ENCODE measurements around the gene RIN2.

Gene RIN2

GRCh38 chr20:19745106-19745505, 13.0 kb upstream of the RIN2 start:
- Histone ChIP-seq H3K9me3 (no peaks in the 10 kb centered on the region), H3K27me3 (no peaks in the 10 kb centered on the region), H3K36me3 (no peaks in the 10 kb centered on the region), H3K4me1 (ENCODE audit: control insufficient read depth in 1 of 2, insufficient read depth in 1 of 2, low read depth in 1 of 2, low read length in 1 of 2) (peaks cover 5 to 6% of the 10 kb centered on the region in 2 experiments), H3K4me3 (ENCODE audit: low read depth in 1 of 2, low read length in 1 of 2) (no peak overlapping the region), H3K27ac (no peak overlapping the region)
- TF ChIP-seq CTCF (IDR thresholded peaks at IDR 0.05), result no peak

- TF ChIP-seq CTCF (IDR thresholded peaks at IDR 0.05), result no peak
- Histone ChIP-seq H3K27me3 (no peaks in the 10 kb centered on the region), H3K9me3 (no peaks in the 10 kb centered on the region), H3K36me3 (no peaks in the 10 kb centered on the region), H3K27ac (no peak overlapping the region), H3K4me1 (ENCODE audit: control insufficient read depth in 1 of 2, insufficient read depth in 1 of 2, low read depth in 1 of 2, low read length in 1 of 2) (peaks cover 5 to 6% of the 10 kb centered on the region in 2 experiments), H3K4me3 (ENCODE audit: low read depth in 1 of 2, low read length in 1 of 2) (no peak overlapping the region)
These were observed 12.5 kb upstream of the RIN2 start for GRCh38 chr20:19745584-19745983.

DNA sequence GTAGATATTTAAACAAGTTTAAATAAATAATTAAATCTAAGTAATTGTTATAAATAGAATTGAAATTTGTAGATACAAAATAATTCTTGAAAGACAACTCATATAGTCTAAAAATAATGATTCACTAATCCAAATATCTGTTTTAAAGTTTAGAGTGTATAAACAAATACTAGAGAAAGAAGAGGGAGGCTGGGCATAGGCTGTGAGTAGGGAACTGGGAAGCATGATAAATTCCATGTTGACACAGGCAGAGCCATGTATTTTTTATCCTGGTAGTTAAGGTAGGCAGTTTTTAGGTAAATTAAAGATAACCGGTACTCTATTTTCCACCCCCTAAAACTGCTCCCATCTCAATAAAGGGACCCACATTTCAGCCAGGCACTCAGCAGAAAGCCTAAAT, 11.7 kb upstream of the RIN2 start:
- TF ChIP-seq CTCF (IDR thresholded peaks at IDR 0.05), result no peak
- Histone ChIP-seq H3K27me3 (no peaks in the 10 kb centered on the region), H3K4me1 (ENCODE audit: control insufficient read depth in 1 of 2, insufficient read depth in 1 of 2, low read depth in 1 of 2, low read length in 1 of 2) (peaks cover 5 to 6% of the 10 kb centered on the region in 2 experiments), H3K27ac (no peak overlapping the region), H3K36me3 (no peaks in the 10 kb centered on the region), H3K9me3 (no peaks in the 10 kb centered on the region), H3K4me3 (ENCODE audit: low read depth in 1 of 2, low read length in 1 of 2) (no peak overlapping the region)

- no peaks in the 10 kb centered on the region for H3K36me3 ChIP-seq
- no peak overlapping the region for H3K4me3 ChIP-seq (ENCODE audit: low read depth in 1 of 2, low read length in 1 of 2)
- H3K27me3 ChIP-seq, result no peaks in the 10 kb centered on the region
- TF ChIP-seq CTCF (IDR thresholded peaks at IDR 0.05), result no peak
- peaks cover 5% of the 10 kb centered on the region in 2 experiments for H3K4me1 ChIP-seq (ENCODE audit: control insufficient read depth in 1 of 2, insufficient read depth in 1 of 2, low read depth in 1 of 2, low read length in 1 of 2)
- no peaks in the 10 kb centered on the region for H3K9me3 ChIP-seq
- no peak overlapping the region for H3K27ac ChIP-seq
These were observed 10.2 kb upstream of the RIN2 start for GRCh38 chr20:19747903-19748302.

- no peaks in the 10 kb centered on the region for H3K4me1 ChIP-seq (ENCODE audit: control insufficient read depth in 1 of 2, insufficient read depth in 1 of 2, low read depth in 1 of 2, low read length in 1 of 2)
- H3K36me3 ChIP-seq, result no peaks in the 10 kb centered on the region
- TF ChIP-seq CTCF (IDR thresholded peaks at IDR 0.05), result no peak
- H3K9me3 ChIP-seq, result no peaks in the 10 kb centered on the region
- H3K4me3 ChIP-seq (ENCODE audit: low read depth in 1 of 2, low read length in 1 of 2), result no peak overlapping the region
- no peaks in the 10 kb centered on the region for H3K27me3 ChIP-seq
- no peak overlapping the region for H3K27ac ChIP-seq
These were observed 9.4 kb upstream of the RIN2 start for GRCh38 chr20:19748681-19749080.

DNA sequence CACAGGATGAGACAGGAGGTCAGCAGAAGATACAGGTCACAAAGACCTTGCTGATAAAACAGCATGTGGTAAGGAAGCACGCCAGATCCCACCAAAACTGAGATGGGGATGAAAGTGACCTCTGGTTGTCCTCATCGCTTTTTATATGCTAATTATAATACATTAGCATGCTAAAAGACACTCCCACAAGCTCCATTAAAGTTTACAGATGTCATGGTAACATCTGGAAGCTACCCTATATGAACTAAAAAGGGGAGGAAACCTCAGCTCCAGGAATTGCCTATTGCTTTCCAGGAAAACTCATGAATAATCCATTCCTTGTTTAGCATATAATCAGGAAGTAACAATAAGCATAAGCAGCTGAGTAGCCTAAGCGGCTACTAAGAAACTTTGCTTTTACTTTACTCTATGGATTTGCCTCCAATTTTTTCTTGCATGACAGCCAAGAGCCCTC, 8.4 kb upstream of the RIN2 start:
- Histone ChIP-seq H3K4me1 (ENCODE audit: control insufficient read depth in 1 of 2, insufficient read depth in 1 of 2, low read depth in 1 of 2, low read length in 1 of 2) (no peaks in the 10 kb centered on the region), H3K4me3 (ENCODE audit: low read depth in 1 of 2, low read length in 1 of 2) (no peak overlapping the region), H3K27me3 (no peaks in the 10 kb centered on the region), H3K9me3 (no peaks in the 10 kb centered on the region), H3K36me3 (no peaks in the 10 kb centered on the region), H3K27ac (no peak overlapping the region)
- TF ChIP-seq CTCF (IDR thresholded peaks at IDR 0.05), result no peak
